NCI-H82 treated with DMSO at 0.1 percent for 48 hours (cell line): ENCODE measurements around the gene NAALAD2.
"Not testable (repeated sequence)": the region's sequence is repeated elsewhere in the genome, so short reads cannot be mapped to it uniquely, and the experiment has no call there.

Source experiments
- DNase-seq: peaks from one replicate; lab custom pipeline; 2025; ENCODE audit not compliant: unreplicated experiment; lab: John Stamatoyannopoulos, UW

NAALAD2 gene

DNA sequence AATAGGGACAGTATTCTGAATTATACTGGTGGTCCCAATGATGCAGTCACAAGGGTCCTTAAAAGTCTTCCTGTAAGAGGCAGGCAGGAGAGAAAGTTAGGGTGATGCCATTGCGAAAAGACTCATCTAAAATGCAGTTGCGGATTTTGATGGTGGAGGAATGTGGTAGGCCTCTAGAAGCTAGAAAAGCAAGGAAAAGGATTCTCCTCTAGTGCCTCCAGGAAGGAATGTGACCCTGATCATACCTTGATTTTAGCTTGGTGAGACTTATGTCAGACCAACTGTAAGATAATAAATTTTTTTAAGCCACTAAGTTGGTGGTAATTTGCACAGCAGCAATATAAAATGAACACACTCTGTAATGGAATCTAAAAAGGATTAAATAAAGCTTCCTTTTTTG lies 54.5 kb downstream of the NAALAD2 start:
- no peak for DNase-seq

DNA sequence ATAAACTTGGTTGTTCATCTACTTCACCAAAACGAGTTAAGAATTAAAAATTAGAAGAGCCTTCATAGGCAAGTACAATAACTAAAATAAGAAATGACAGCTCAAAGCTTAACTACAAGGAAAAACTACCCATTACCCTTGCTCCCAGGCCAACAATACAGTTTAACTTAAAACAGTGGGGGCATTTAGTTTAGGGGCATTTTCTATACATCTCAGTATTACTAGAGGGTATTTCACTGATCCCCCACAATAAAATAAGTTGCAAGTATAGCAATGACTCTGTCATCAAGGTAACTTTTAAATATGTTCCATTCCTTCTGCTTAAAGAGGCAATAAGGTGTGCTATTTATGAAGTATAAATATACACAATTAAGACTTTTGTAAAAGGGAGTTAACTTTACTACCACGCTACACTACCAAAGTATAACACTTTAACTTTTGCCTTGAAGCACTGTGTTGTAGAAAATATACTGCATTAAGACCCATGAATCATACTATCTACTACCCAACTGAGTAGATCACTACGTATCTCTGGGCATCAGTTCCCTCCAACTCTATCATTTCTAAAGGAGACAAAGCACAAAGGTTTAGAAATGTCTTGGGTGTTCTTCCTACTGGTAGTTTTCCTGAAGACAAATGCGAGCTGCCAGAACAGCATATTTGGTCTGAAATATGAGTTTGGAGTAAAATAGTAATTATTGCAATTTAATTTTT lies 58.6 kb downstream of the NAALAD2 start:
- no peak for DNase-seq

DNA sequence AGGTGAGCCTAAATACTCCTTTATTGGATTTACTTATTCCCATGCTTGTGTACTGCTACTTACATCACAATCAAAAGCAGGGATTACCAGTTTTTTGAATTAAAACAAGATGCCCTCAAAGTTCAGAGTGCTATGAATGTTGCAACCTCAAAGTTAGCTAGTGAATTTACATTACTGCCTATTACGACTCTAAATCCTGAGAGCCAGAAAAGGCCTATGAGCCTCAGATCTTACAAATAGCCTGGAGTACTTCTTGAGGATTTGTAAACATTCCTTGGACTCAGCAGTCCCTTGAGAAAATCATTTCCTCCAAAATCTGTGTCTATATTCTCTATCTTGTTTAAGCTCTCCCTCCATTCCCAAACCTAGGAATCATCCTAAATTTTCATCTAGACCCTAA lies 62.9 kb downstream of the NAALAD2 start:
- no peak for DNase-seq

DNA sequence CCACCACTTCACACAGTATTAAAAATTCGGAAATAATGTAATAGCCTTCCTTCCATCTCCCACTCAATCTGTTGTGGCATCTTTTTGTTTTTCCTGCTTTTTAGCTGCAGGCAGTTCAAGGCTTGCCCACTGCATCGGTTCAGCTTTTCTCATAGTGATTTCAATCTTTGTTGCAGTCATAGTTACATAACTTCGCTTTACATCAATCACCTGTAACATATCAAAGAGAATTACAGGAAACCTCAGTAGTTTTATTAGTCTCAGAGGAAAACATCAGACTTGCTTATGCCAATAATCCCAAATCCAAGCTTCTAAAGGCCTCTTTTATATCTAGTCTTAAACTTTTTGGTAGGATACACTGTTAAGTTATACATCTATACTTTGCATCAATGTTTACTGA lies 67.9 kb downstream of the NAALAD2 start:
- DNase-seq = no peak

DNA sequence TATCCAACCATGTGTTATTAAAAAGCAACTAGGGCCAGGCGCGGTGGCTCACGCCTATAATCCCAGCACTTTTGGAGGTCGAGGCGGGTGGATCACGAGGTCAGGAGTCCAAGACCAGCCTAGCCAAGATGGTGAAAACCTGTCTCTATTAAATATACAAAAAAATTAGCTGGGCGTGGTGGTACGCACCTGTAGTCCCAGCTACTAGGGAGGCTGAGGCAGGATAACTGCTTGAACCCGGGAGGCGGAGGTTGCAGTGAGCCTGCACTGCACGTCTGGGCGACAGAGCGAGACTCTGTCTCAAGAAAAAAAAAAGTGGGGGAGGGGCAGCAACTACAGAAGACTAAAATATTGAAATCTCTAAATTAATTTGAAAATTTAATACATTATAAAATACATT lies 69.9 kb downstream of the NAALAD2 start:
- DNase-seq = no peak

DNA sequence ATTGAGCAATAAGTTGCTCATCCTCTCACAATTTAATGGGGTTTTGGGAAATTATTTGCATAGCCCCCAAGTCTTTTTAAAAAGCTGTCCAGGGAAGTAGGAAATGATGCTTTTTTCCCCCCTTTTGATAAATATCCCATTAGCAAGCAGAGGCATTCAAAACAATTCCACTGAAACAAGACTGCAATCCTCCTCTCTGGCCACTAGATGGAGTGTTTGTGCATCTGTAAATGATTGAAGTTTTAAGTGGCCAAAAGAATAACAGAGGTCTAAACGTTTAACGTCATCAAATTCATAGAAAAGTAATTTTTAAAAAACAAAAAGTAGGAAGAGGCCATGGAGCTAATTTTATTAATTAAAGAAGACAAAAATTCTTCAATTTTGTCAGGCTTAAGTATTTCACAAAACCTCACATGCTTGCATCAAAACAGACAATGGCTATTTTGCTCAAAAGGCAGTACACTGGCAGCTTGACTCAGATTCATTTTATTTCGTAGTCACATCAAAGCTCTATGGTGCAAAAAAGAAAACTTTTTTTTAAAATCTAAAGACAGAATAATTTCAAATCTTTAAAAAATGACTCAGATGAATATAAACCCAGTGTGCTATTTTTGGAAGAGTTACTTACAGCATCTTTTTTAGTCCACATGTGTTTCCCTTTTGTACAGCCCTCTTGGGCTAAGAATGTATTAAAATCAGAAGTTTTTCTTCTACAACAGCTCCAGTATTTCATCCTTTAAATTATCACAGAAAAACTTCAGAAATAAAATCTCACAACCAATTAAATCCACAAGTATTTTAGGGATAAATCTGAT lies 70.6 kb downstream of the NAALAD2 start:
- peak; percentile 12 for DNase-seq

DNA sequence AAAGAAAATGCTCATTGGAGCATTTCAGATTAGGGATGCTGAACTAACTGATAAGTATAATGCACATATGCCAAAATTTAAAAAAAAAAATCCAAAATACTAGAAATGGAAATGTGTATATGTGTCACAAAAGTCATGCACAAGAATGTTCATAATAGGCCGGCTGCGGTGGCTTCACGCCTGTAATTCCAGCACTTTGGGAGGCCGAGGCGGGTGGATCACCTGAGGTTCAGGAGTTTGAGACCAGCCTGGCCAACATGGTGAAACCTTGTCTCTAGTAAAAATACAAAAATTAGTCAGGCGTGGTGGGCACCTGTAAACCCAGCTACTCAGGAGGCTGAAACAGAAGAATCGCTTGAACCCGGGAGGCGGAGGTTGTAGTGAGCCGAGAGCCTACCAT lies 73.5 kb downstream of the NAALAD2 start:
- DNase-seq = not testable (repeated sequence)

DNA sequence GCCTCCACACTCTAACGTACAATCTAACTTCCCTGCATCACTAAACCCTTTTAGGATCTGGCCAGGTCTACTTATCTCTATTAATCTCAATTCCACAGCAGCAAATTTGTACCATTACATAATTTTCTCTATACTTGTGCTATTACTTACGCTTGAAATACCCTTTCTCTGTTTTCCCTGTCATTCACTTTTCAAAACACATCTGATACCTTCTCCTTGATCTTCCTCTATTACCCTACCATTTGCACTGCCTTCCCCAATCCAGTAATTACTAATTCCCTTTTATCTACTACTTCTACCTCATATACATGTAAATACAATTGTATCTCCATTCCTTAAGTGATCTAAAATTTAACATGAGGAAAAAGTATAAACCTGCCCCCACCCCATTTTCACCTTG lies 74.4 kb downstream of the NAALAD2 start:
- no peak for DNase-seq

DNA sequence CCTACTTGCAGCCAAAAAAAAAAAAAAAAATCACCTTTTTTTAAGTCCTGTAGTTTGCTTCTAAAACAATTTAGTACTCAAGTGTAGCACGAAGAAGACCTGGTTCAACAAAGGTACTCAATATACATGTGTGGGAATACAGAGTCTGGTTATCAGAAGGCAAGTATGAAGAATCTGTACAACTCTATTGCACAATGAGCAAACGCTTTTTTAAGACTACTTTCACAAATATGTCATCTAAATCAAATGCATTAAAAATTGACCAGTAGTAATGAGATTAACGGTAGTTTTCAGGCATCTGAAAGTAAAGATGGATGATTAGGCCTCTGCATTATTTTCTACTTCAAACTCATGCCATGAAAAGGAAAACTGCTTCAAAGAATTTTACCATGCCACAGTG lies 78.9 kb downstream of the NAALAD2 start:
- no peak for DNase-seq

DNA sequence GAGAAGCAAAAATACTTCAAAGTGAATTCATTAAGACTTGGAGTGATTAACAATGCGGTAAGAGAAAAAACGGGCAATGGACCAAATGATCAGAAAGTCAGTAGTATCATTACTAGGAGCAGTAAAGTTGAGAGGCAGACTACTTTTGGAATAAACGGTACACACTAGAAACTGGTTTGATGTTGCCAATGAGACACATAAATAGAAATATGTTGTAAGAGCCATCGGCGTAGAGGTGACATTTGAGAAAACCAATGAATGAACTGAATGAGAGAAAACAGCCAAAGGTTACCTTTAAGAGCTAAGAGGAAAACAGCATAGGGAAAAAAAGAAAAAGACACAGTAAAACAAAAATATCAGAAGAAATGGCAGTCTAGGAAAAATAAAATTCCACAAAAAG lies 82.1 kb downstream of the NAALAD2 start:
- no peak for DNase-seq

DNA sequence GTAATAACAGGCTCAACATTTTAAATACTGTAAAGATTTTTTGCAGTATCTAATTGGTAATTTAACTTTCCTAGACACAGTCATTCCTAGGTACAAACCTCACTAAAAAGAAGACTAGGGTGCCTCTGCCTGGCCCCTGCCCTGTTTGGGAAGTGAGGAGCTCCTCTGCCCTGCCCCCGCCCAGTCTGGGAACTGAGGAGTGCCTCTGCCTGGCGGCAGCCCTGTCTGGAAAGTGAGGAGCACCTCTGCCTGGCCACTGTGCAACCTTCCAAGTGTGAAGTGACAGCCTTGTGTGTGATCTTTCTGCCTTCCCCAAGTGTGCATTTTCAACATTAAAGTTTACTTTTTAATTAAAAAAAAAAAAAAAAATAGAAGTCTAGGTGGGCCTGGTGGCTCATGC lies 84.1 kb downstream of the NAALAD2 start:
- no peak for DNase-seq

DNA sequence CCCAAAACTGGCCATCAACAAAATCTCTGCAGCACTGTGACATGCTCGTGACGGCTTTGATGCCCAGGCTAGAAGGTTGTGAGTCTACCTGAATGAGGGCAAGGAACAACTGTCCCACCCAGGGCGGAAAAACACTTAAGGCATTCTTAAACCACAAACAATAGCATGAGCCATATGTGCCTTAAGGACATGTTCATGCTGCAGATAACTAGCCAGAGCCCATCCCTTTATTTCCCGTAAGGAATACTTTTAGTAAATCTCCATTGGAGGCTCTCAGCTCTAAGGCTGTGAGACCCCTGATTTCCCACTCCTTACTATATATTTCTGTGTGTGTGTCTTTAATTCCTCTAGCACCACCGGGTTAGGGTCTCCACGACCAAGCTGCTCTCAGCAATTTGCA lies 85.0 kb downstream of the NAALAD2 start:
- no peak for DNase-seq

DNA sequence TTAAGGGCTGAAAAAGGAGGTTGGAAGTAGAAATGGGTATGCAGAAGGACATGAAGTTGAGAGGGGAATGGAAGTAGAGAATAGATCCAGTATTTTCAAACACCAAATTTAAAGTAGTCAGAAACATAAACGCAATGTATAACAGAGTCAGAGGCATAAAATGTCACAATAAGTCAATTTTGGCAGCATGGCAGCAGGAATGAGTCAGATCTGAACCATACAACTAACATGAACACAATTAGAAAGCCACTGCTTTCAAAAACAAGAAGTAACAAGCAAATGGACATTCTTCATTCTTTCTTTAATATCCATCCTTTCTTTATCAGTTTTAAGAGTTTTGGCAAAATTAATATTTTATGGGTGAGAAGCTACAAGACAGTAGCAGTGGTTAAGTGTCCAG lies 85.9 kb downstream of the NAALAD2 start:
- no peak for DNase-seq

DNA sequence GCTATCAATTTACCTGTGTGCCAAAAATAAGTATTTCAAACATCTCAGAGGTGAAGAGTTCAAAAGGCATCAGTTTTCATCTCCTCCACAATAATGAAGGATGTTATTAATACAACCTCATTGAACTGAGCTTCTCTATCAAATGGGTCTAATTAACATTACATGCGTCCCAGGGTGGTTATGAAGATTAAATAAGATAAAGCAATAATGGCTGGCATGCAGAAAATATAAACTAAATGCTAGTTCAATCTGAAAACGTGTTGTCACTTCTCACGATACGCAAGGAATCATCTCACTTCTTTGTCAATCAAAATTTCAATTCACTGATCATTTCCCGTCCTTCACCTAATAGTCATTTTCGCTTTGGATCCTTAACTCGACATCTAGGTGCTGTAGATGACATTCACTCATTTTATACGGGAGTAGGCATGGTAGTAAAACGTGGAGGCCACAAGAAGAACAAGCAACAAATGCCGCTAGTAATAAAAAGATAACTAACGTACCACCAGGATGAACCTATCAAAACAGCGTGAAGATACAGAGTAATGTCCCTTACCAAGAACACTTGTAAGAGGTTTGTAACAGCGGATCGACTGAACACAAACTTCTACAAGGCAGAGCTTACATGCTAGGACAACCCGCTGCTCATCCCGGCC lies 87.5 kb downstream of the NAALAD2 start:
- DNase-seq = no peak

DNA sequence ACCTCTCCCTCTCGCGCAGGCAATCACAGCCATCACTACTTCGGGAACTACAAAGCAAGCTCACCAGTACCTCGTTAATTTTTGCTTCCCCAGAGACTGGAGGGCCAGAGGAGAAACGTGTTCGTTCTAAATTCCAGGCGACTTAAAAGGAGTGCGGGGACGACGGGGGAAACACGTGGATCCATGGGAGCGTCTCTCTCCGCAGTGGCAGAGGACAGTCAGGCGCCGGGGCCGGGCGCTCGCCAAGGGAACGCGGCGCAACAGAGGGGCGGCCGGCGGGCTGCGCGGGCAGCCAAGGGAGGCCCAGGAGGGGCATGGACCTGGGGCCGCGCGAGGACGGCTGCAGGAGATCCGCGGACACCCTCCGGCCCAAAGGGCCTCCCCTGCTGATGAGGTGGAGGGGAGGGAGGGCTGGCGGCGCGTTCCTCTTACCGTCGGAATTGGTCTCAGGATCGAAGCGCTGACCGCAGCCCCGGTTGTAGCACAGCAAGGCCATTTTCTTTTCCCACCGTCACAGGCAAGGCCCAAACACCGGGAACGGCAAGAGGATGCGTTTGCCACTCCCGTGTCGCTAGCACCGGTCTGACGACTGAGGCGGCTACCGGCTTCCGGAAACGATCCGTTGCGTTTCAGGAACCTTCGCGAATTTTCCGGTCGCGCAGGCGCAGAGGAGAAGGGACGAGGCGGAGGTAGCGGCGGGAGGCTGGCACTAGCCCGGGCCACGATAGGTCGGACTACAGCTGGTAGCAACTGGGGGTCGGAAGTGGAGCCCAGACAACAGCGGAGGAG lies 88.2 kb downstream of the NAALAD2 start, which contains the start of gene CHORDC1:
TSS of gene CHORDC1 (minus strand) at position 591 of the 789 bp plus-strand sequence. CDS start at position 496, 95 bp downstream.
- DNase-seq = peak; percentile 66

DNA sequence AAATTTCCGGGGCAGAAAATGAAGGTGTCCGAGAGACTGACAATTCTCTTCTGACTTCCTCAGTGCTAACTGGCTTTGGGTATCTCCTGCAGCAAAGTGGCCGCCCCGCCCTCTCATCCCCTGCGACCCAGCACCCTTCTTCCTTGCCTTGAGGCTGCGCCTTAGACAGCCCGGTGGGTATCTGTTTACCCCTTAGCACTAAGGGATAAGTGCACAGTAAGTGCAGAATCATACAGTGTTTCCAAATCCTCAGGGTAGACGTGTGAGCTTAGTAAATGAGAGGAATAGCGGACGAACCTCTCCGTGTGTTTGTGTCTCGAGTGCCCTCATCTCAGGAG lies 88.8 kb downstream of the NAALAD2 start:
- peak; percentile 66 for DNase-seq

DNA sequence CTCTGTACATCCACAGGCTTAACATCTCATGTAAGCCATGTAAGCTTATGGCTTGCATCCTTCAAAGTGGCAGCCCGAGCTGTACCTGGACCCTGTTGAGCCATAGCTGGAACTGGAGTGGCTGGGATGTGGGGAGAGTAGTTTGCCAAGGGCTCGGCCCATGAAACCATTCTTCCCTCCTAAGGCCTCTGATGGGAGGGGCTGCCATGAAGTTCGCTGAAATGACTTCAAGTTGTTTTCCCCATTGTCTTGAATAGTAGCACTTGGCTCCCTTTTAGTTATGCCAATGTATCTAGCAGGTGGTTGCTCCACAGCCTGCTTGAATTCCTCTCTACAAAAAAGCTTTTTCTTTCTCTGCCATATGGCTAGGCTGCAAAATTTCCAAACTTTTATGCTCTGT lies 93.6 kb downstream of the NAALAD2 start:
- DNase-seq = no peak

DNA sequence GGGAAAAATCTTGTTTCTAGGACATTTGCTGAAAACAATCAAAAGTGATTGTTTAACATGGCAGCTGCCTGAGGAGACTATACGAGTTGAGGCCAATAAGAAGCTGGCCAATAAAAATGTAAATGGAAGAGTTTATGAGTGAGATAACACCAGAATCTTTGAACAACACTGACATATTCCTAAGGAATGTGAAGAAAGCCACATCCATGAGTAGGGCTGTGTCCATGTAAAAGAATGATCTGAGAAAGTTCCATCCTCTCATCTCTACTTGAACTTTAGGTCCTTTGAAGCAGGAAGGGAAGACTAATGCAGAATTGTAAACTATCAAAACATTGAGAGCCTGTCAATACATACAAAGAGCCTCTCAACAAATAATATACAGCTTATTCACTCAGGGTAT lies 95.3 kb downstream of the NAALAD2 start:
- DNase-seq = no peak

DNA sequence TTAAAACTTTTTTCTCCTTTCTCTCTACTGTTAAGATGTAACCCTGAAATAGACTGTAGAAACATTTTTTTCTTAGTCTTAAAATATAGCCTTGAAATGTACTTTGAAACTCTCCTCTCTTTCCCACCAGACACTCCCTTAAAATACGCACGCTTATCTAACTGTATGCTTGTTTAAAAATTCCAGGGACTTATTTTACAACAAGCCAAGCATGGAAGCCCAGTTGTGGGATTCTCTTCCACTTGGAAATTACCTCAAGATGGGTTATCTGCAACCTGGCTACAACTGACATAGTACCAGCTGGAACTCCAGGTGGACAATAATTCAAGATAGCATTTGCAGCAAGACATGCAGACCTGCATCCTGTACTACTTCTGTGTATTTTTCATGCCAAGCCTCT lies 100.5 kb downstream of the NAALAD2 start:
- DNase-seq = no peak

DNA sequence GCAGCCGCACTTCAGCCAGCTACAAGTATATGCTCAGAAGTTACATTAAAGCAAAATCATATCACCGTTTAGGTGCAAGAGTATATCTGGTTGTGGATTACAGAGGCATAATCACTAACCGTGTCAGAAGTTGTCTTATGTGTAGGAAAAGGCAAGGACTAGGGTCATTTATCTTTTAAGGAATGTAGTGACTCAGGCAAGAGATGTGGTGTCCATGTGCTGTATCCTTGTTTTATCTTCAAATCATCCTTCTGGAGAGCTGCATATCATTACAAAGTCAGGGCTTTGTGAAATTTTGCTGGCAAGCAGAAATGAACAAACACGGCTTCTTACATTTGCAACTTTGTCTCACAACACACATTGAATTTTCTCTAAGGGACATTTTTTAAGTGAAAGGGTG lies 101.1 kb downstream of the NAALAD2 start:
- DNase-seq = no peak

DNA sequence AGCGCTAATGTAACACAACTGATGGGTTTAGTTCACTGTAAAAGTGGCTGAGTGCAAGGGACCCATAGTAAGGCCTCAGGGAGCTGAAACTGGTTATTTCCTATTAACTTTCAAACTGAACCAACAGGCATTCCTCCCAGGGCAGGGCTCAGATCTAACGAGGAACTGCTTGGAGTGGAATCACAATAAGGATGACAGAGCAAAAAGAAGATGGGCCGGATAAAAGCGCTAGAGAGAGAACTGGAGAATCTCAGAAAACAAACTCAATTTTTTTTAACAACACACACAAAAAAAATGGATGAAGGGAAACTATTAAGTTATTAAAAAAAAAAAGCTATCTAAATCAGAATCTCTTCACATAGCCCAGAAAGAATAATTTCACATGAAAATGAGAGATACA lies 102.5 kb downstream of the NAALAD2 start:
- DNase-seq = no peak
